IMR-90 (cell line): Measurements from ENCODE around the gene PLA2G4B. TPM values are rescaled to one million over a fixed set of nuclear protein-coding genes. Genes with fewer than 3 reads are reported as not detected.

ENCODE experiments used
- microRNA-seq, 2 experiments: library from miRNA; stranded (forward) in 1 of 2; unstranded in 1 of 2; fragments of 10-50 nt in 1 of 2; fragments of <30 nt in 1 of 2; gene quantifications in 1 of 2; microRNA quantifications in 1 of 2; one replicate each; pipeline versions ENCODE3 to v1.1.0; 2013 to 2020; ENCODE audit not compliant: insufficient read depth in 1 of 2, insufficient read length in 1 of 2, unreplicated experiment in 1 of 2
- polyA plus RNA-seq, 3 experiments: library from polyadenylated mRNA; depleted of rRNA; stranded (reverse); fragments of >200 nt; gene quantifications; 2 replicates each; pipeline ENCODE4 v1.2.3, GENCODE V29; 2012; ENCODE audit warnings: low replicate concordance in 1 of 3
- small RNA-seq, 5 experiments: library from RNA; depleted of rRNA; stranded (forward); fragments of <200 nt; gene quantifications; one replicate each; pipeline ENCODE3, GENCODE V24; 2012
- total RNA-seq: library from RNA; depleted of rRNA; stranded (reverse); fragments of >200 nt; gene quantifications from 2 replicates; pipeline ENCODE4 v1.2.3, GENCODE V29; 2012; rRNA removed

PLA2G4B gene
- total and polyA plus RNA-seq, 2 of the 4 experiments (the other 2 are of a cell fraction), result 0.18 to 3.1 TPM

Small RNA genes lying within 50 kb of the gene (microRNA-seq; reads per million reads assigned to microRNA genes)
- gene JMJD7-PLA2G4B (ENCODE audit: insufficient read depth, insufficient read length) (not detected), gene MIR4310 (ENCODE audit: insufficient read depth in 1 of 2, insufficient read length in 1 of 2, unreplicated experiment in 1 of 2) (0 reads per million in 2 experiments), gene RNA5SP393 (ENCODE audit: insufficient read depth, insufficient read length) (not detected)

Small RNA genes lying within 50 kb of the gene (small RNA-seq; reads per million reads assigned to genes)
- gene JMJD7-PLA2G4B, result 0 reads per million in 5 experiments
- gene MIR4310, result 0 reads per million in 5 experiments
- gene RNA5SP393, result 0 reads per million in 5 experiments

Other genes starting within 250 kb of the PLA2G4B start
- 38.0 and 48.3 TPM in 2 replicates for gene MGA, start 178.4 kb upstream of the PLA2G4B start, total RNA-seq
- 3.0 and 3.2 TPM in 2 replicates for gene MGA, start 178.4 kb upstream of the PLA2G4B start, polyA plus RNA-seq (2012; rRNA removed)
- 10.3 and 12.5 TPM in 2 replicates for gene MAPKBP1, start 64.4 kb upstream of the PLA2G4B start, total RNA-seq
- gene MAPKBP1, start 64.4 kb upstream of the PLA2G4B start, polyA plus RNA-seq (2012; rRNA removed), result 14.7 and 15.3 TPM in 2 replicates
- gene JMJD7, start 10.8 kb upstream of the PLA2G4B start, total RNA-seq, result 3.6 and 5.0 TPM in 2 replicates
- gene JMJD7, start 10.8 kb upstream of the PLA2G4B start, polyA plus RNA-seq (2012; rRNA removed), result 6.3 and 8.1 TPM in 2 replicates
- under 0.01 TPM in 2 replicates for gene SPTBN5, start 55.2 kb downstream of the PLA2G4B start, total RNA-seq
- gene SPTBN5, start 55.2 kb downstream of the PLA2G4B start, polyA plus RNA-seq (2012; rRNA removed), result 0.37 and 0.38 TPM in 2 replicates
- gene EHD4, start 133.7 kb downstream of the PLA2G4B start, total RNA-seq, result 26.4 and 29.0 TPM in 2 replicates
- gene EHD4, start 133.7 kb downstream of the PLA2G4B start, polyA plus RNA-seq (2012; rRNA removed), result 21.0 and 21.1 TPM in 2 replicates
- gene PLA2G4E, start 182.2 kb downstream of the PLA2G4B start, total RNA-seq, result not detected in 2 replicates
- gene PLA2G4E, start 182.2 kb downstream of the PLA2G4B start, polyA plus RNA-seq (2012; rRNA removed), result not detected in 2 replicates